ENCODE data around the gene MAML1. TPM values are rescaled to one million over a fixed set of nuclear protein-coding genes. Genes with fewer than 3 reads are reported as not detected.

Gene MAML1
- total RNA-seq, 1 donor from 2014 or later, result 26.0 TPM

DNA sequence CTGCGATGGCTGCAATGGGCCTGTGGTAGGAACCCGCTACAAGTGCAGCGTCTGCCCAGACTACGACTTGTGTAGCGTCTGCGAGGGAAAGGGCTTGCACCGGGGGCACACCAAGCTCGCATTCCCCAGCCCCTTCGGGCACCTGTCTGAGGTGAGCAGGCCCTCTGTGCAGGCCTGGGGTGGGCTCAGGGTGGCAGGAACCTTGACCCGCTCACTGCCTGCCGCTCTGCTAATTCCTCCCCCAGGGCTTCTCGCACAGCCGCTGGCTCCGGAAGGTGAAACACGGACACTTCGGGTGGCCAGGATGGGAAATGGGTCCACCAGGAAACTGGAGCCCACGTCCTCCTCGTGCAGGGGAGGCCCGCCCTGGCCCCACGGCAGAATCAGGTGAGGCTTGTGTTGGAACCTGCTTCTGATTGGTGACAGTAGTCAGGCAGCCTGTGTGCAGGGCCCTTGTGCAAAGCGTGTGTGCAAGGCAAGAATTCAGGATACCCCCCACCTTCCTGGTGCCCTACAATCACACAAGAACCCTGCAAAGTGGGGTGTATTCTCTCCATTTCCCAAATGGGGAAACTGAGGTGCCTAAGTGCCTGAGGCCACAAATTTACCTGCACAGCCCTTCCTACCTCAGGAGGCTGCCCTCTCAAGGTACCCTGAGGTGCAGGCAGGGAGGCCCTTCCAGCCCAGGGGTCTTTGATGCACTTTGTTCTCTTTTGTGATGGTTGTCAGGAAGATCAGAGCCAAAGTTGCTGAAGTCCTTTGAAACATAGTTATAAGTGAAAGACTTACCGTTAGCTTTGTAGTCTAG lies 91.5 kb downstream of the MAML1 start:
- FAIRE-seq (no peak), DNase-seq (ENCODE audit: low read depth) (no peak)
- peaks cover 83% of the 10 kb centered on the region for H4K20me1 ChIP-seq (ENCODE audit: insufficient read depth, low read length)
- Mint-ChIP-seq H3K27me3 (ENCODE audit: low read depth, unreplicated experiment) (no peaks in the 10 kb centered on the region), H3K27ac (ENCODE audit: unreplicated experiment) (peak overlapping the region; percentile 31), H3K9me3 (ENCODE audit: unreplicated experiment) (peaks cover 2% of the 10 kb centered on the region), H3K36me3 (ENCODE audit: low read depth, unreplicated experiment) (peaks cover 22% of the 10 kb centered on the region), H3K4me1 (ENCODE audit: low read depth, unreplicated experiment) (peaks cover 37% of the 10 kb centered on the region), H3K4me3 (ENCODE audit: unreplicated experiment) (peak overlapping the region; percentile 47)
- H3K27me3 ChIP-seq (ENCODE audit: insufficient read depth, low read length), result no peaks in the 10 kb centered on the region
- no peak overlapping the region for H3K9ac ChIP-seq (ENCODE audit: low read length)
- H3K9me3 ChIP-seq (ENCODE audit: insufficient read depth, low read depth, low read length), result no peaks in the 10 kb centered on the region
- H3K4me2 ChIP-seq (ENCODE audit: low read length), result peak overlapping the region; percentile 84
- peaks cover 41% of the 10 kb centered on the region for H3K36me3 ChIP-seq (ENCODE audit: insufficient read depth, low read length)
- H3K4me3 ChIP-seq (ENCODE audit: insufficient read depth, low read depth, low read length), result no peak overlapping the region
- H3K27ac ChIP-seq (ENCODE audit: low read depth, low read length), result no peak overlapping the region
- peaks cover 29% of the 10 kb centered on the region for H3K4me1 ChIP-seq (ENCODE audit: insufficient read depth, low read length)
- no peak overlapping the region for H2AFZ ChIP-seq (ENCODE audit: low read depth, low read length)
- peaks cover 73% of the 10 kb centered on the region for H3K79me2 ChIP-seq (ENCODE audit: insufficient read depth, low read length)
- no peak for TF ChIP-seq EZH2 (IDR thresholded peaks at IDR 0.05; ENCODE audit: insufficient read depth, low read length)
- TF ChIP-seq, protein P1, sequence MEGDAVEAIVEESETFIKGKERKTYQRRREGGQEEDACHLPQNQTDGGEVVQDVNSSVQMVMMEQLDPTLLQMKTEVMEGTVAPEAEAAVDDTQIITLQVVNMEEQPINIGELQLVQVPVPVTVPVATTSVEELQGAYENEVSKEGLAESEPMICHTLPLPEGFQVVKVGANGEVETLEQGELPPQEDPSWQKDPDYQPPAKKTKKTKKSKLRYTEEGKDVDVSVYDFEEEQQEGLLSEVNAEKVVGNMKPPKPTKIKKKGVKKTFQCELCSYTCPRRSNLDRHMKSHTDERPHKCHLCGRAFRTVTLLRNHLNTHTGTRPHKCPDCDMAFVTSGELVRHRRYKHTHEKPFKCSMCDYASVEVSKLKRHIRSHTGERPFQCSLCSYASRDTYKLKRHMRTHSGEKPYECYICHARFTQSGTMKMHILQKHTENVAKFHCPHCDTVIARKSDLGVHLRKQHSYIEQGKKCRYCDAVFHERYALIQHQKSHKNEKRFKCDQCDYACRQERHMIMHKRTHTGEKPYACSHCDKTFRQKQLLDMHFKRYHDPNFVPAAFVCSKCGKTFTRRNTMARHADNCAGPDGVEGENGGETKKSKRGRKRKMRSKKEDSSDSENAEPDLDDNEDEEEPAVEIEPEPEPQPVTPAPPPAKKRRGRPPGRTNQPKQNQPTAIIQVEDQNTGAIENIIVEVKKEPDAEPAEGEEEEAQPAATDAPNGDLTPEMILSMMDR (IDR thresholded peaks at IDR 0.05; ENCODE audit: insufficient read depth, low read depth, low read length), result no peak

GRCh38 chr5:179824745-179825112 lies 92.1 kb downstream of the MAML1 start:
- Mint-ChIP-seq H3K36me3 (ENCODE audit: low read depth, unreplicated experiment) (peaks cover 27% of the 10 kb centered on the region), H3K4me3 (ENCODE audit: unreplicated experiment) (peak overlapping the region; percentile 47), H3K4me1 (ENCODE audit: low read depth, unreplicated experiment) (peaks cover 38% of the 10 kb centered on the region), H3K27ac (ENCODE audit: unreplicated experiment) (peak overlapping the region; percentile 31), H3K27me3 (ENCODE audit: low read depth, unreplicated experiment) (no peaks in the 10 kb centered on the region), H3K9me3 (ENCODE audit: unreplicated experiment) (peaks cover 2% of the 10 kb centered on the region)
- TF ChIP-seq, protein P1 (IDR thresholded peaks at IDR 0.05; ENCODE audit: insufficient read depth, low read depth, low read length), result no peak
- TF ChIP-seq EZH2 (IDR thresholded peaks at IDR 0.05; ENCODE audit: insufficient read depth, low read length), result no peak
- H3K9ac ChIP-seq (ENCODE audit: low read length), result no peak overlapping the region
- H3K4me3 ChIP-seq (ENCODE audit: insufficient read depth, low read depth, low read length), result no peak overlapping the region
- no peak overlapping the region for H3K27ac ChIP-seq (ENCODE audit: low read depth, low read length)
- FAIRE-seq, result no peak
- peak overlapping the region; percentile 2 for H3K4me2 ChIP-seq (ENCODE audit: low read length)
- peaks cover 47% of the 10 kb centered on the region for H3K36me3 ChIP-seq (ENCODE audit: insufficient read depth, low read length)
- no peak overlapping the region for H2AFZ ChIP-seq (ENCODE audit: low read depth, low read length)
- H3K79me2 ChIP-seq (ENCODE audit: insufficient read depth, low read length), result peaks cover 75% of the 10 kb centered on the region
- peaks cover 23% of the 10 kb centered on the region for H3K4me1 ChIP-seq (ENCODE audit: insufficient read depth, low read length)
- no peaks in the 10 kb centered on the region for H3K9me3 ChIP-seq (ENCODE audit: insufficient read depth, low read depth, low read length)
- no peak for DNase-seq (ENCODE audit: low read depth)
- peaks cover 89% of the 10 kb centered on the region for H4K20me1 ChIP-seq (ENCODE audit: insufficient read depth, low read length)
- no peaks in the 10 kb centered on the region for H3K27me3 ChIP-seq (ENCODE audit: insufficient read depth, low read length)

DNA sequence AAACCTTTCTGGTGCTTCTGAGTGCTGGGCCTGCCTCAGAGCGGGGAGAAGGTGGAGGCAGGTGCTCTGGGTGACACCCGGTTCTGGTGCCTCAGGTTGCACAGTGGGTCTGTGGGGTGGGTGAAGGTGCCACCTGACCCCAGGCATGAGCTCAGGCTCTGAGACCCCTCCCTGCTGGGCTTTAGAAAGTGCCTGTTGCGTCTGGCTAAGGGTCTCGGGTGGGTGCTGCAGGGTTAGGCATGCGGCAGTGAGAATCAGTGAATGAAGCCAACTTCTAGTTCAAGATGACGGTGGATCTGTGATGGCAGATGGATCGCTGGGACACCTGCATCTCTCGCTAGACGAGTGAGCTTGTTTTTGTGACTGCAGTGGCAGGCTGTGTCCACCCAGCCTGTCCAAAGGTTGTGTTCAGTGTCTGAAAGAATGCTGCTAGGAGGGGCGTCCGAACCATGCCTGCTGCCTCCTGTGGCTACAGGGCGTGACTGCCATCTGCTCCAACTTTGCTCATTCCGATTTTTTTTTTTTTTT lies 93.1 kb downstream of the MAML1 start:
- peaks cover 36% of the 10 kb centered on the region for H3K4me1 Mint-ChIP-seq (ENCODE audit: low read depth, unreplicated experiment)
- no peak overlapping the region for H3K4me3 ChIP-seq (ENCODE audit: insufficient read depth, low read depth, low read length)
- H3K4me1 ChIP-seq (ENCODE audit: insufficient read depth, low read length), result peaks cover 15% of the 10 kb centered on the region
- peaks cover 70% of the 10 kb centered on the region for H3K79me2 ChIP-seq (ENCODE audit: insufficient read depth, low read length)
- no peaks in the 10 kb centered on the region for H3K27me3 Mint-ChIP-seq (ENCODE audit: low read depth, unreplicated experiment)
- H3K9me3 ChIP-seq (ENCODE audit: insufficient read depth, low read depth, low read length), result no peaks in the 10 kb centered on the region
- peaks cover 2% of the 10 kb centered on the region for H3K9me3 Mint-ChIP-seq (ENCODE audit: unreplicated experiment)
- peaks cover 54% of the 10 kb centered on the region for H3K36me3 ChIP-seq (ENCODE audit: insufficient read depth, low read length)
- DNase-seq (ENCODE audit: low read depth) (no peak), FAIRE-seq (no peak)
- H3K27me3 ChIP-seq (ENCODE audit: insufficient read depth, low read length), result no peaks in the 10 kb centered on the region
- TF ChIP-seq, protein P1 (IDR thresholded peaks at IDR 0.05; ENCODE audit: insufficient read depth, low read depth, low read length), result no peak
- no peak for TF ChIP-seq EZH2 (IDR thresholded peaks at IDR 0.05; ENCODE audit: insufficient read depth, low read length)
- no peak overlapping the region for H3K9ac ChIP-seq (ENCODE audit: low read length)
- no peak overlapping the region for H3K4me2 ChIP-seq (ENCODE audit: low read length)
- H3K27ac ChIP-seq (ENCODE audit: low read depth, low read length), result no peak overlapping the region
- no peak overlapping the region for H3K27ac Mint-ChIP-seq (ENCODE audit: unreplicated experiment)
- H3K36me3 Mint-ChIP-seq (ENCODE audit: low read depth, unreplicated experiment), result peaks cover 32% of the 10 kb centered on the region
- peaks cover 96% of the 10 kb centered on the region for H4K20me1 ChIP-seq (ENCODE audit: insufficient read depth, low read length)
- no peak overlapping the region for H2AFZ ChIP-seq (ENCODE audit: low read depth, low read length)
- peak overlapping the region; percentile 5 for H3K4me3 Mint-ChIP-seq (ENCODE audit: unreplicated experiment)

All from astrocyte (in vitro differentiated cells and primary cell).